NCI-H748 (cell line): ENCODE measurements around the gene GOLM1.

Source experiments
- DNase-seq: peaks from one replicate; lab custom pipeline; 2025; ENCODE audit not compliant: unreplicated experiment; lab: John Stamatoyannopoulos, UW

The GOLM1 gene

DNA sequence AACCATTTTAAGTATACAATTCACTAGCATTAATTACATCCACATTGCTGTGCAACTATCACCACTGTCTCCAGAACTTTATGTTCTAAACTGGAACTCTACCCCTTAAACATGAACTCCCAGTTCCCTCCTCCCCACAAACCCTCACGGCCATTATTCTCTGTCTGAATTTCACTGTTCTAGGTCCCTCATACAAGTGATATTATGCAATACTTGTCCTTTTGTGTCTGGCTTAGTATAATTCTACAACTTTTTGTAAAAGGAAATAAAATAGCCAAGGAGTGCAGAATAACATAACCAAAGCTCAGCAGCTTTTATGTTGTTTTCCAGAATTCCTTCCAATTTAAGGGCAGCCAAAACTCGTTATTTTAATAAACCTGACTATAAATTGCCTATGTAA, 105.2 kb downstream of the GOLM1 start:
- DNase-seq, result no peak

DNA sequence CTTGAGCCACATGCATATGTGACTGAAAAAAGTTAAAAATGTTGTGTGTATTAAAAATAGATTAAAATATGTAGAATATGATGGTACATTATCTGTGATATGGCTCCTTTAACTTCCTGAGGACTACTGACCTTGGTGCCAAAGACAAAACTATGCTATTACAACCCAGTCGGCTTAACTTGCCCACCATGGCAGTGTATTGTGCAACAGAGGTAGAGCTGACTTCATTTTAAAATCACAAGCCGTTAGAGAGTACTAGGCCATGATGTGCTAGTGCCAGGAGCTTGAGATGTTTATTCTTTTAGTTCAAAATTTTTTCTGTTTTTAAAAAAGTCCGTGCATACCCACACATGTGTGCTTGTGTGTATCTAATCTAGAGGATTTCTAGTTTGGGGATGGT, 112.1 kb downstream of the GOLM1 start:
- DNase-seq, result no peak

GRCh38 chr9:85984457-85984856, 114.9 kb downstream of the GOLM1 start:
- no peak for DNase-seq

- no peak for DNase-seq
Observed at GRCh38 chr9:85981369-85981768, 118.0 kb downstream of the GOLM1 start.

GRCh38 chr9:85978496-85978895, 120.9 kb downstream of the GOLM1 start:
- DNase-seq, result no peak
